OCI-LY3 (cell line): ENCODE measurements around the gene PITPNM2.

Experiments used
- CTCF ChIP-seq: fragments of 200-600, 300-600 bp; sonication (generic); IDR thresholded peaks from 2 replicates; pipeline ENCODE4 v1.5.1; 2014; ENCODE audit warnings: antibody characterized with exemption, low read length, low read depth
- EZH2phosphoT487 ChIP-seq: fragments of 200-600 bp; shearing (Covaris generic); IDR thresholded peaks from 2 replicates; pipeline ENCODE4 v1.6.1; 2018; ENCODE audit warnings: antibody characterized with exemption, mixed run types, low read depth

- TF ChIP-seq CTCF (no peak), EZH2phosphoT487 (no peak)
These were observed 30.3 kb downstream of the PITPNM2 start for GRCh38 chr12:123120452-123121166.
